Rectal smooth muscle tissue (tissue), 1 donor: ENCODE results near the gene GNG11.
"Not testable (repeated sequence)": the region's sequence is repeated elsewhere in the genome, so short reads cannot be mapped to it uniquely, and the experiment has no call there.

ENCODE experiments used
- H3K27ac ChIP-seq: one replicate; pipeline ENCODE4 v1.7.0; 2013; ENCODE audit warnings: low read depth, low read length, inconsistent platforms
- H3K27me3 ChIP-seq: one replicate; pipeline ENCODE4 v1.7.0; 2013; ENCODE audit warnings: low read length; ENCODE audit not compliant: control insufficient read depth, insufficient read depth
- H3K36me3 ChIP-seq: one replicate; pipeline ENCODE4 v1.7.0; 2013; ENCODE audit warnings: low read length; ENCODE audit not compliant: control insufficient read depth, insufficient read depth
- H3K4me1 ChIP-seq: one replicate; pipeline ENCODE4 v1.7.0; 2013; ENCODE audit warnings: low read length; ENCODE audit not compliant: control insufficient read depth, insufficient read depth
- H3K4me3 ChIP-seq: one replicate; pipeline ENCODE4 v1.7.0; 2013; ENCODE audit warnings: low read length
- H3K9ac ChIP-seq: one replicate; pipeline ENCODE4 v1.7.0; 2013; ENCODE audit warnings: low read length

The GNG11 gene

GRCh38 chr7:93894966-93895640, 26.4 kb upstream of the GNG11 start:
- H3K27me3 ChIP-seq: no peaks in the 10 kb centered on the region
- H3K4me3 ChIP-seq: no peak overlapping the region
- H3K4me1 ChIP-seq: peaks cover 2% of the 10 kb centered on the region
- H3K27ac ChIP-seq: no peak overlapping the region
- no peaks in the 10 kb centered on the region for H3K36me3 ChIP-seq
- no peak overlapping the region for H3K9ac ChIP-seq

GRCh38 chr7:93895859-93896600, 25.5 kb upstream of the GNG11 start:
- no peaks in the 10 kb centered on the region for H3K27me3 ChIP-seq
- H3K36me3 ChIP-seq: no peaks in the 10 kb centered on the region
- no peak overlapping the region for H3K9ac ChIP-seq
- peaks cover 2% of the 10 kb centered on the region for H3K4me1 ChIP-seq
- no peak overlapping the region for H3K27ac ChIP-seq
- no peak overlapping the region for H3K4me3 ChIP-seq

GRCh38 chr7:93897680-93898079, 23.9 kb upstream of the GNG11 start:
- no peak overlapping the region for H3K27ac ChIP-seq
- no peak overlapping the region for H3K4me3 ChIP-seq
- no peaks in the 10 kb centered on the region for H3K27me3 ChIP-seq
- H3K9ac ChIP-seq: no peak overlapping the region
- peaks cover 2% of the 10 kb centered on the region for H3K4me1 ChIP-seq
- H3K36me3 ChIP-seq: no peaks in the 10 kb centered on the region

- no peak overlapping the region for H3K27ac ChIP-seq
- no peaks in the 10 kb centered on the region for H3K36me3 ChIP-seq
- no peak overlapping the region for H3K9ac ChIP-seq
- no peak overlapping the region for H3K4me3 ChIP-seq
- no peaks in the 10 kb centered on the region for H3K4me1 ChIP-seq
- no peaks in the 10 kb centered on the region for H3K27me3 ChIP-seq
Observed at GRCh38 chr7:93902777-93903423, 18.6 kb upstream of the GNG11 start.

GRCh38 chr7:93906267-93906666, 15.3 kb upstream of the GNG11 start, which contains the start of gene GNGT1:
Gene GNGT1, plus strand, starts transcription at chr7:93906567. Its CDS starts 180 bp downstream, at chr7:93906747.
- no peaks in the 10 kb centered on the region for H3K4me1 ChIP-seq
- H3K9ac ChIP-seq: no peak within 1 kb of the TSS
- no peak within 1 kb of the TSS for H3K4me3 ChIP-seq
- H3K27me3 ChIP-seq: no peaks in the 10 kb centered on the region
- no peak within 1 kb of the TSS for H3K27ac ChIP-seq
- no peaks in the 10 kb centered on the region for H3K36me3 ChIP-seq

GRCh38 chr7:93910076-93910994, 11.2 kb upstream of the GNG11 start:
- Histone ChIP-seq H3K27me3 (no peaks in the 10 kb centered on the region), H3K27ac (no peak overlapping the region), H3K36me3 (no peaks in the 10 kb centered on the region), H3K9ac (no peak overlapping the region), H3K4me3 (no peak overlapping the region), H3K4me1 (no peaks in the 10 kb centered on the region)

GRCh38 chr7:93911242-93911641, 10.3 kb upstream of the GNG11 start:
- not testable (repeated sequence) for H3K27me3 ChIP-seq, H3K27ac ChIP-seq, H3K36me3 ChIP-seq, H3K4me1 ChIP-seq, H3K4me3 ChIP-seq, H3K9ac ChIP-seq

GRCh38 chr7:93911661-93912060, 9.9 kb upstream of the GNG11 start:
- not testable (repeated sequence) for H3K36me3 ChIP-seq

GRCh38 chr7:93913197-93913596, 8.3 kb upstream of the GNG11 start:
- Histone ChIP-seq H3K27me3 (no peaks in the 10 kb centered on the region), H3K27ac (no peak overlapping the region), H3K4me3 (no peak overlapping the region), H3K9ac (no peak overlapping the region), H3K36me3 (no peaks in the 10 kb centered on the region), H3K4me1 (no peaks in the 10 kb centered on the region)

More at GRCh38 chr7:93911661-93912060, 9.9 kb upstream of the GNG11 start:
- H3K27ac ChIP-seq, H3K27me3 ChIP-seq, H3K4me1 ChIP-seq, H3K9ac ChIP-seq, H3K4me3 ChIP-seq: not testable (repeated sequence)

GRCh38 chr7:93914581-93915066, 6.9 kb upstream of the GNG11 start:
- no peak overlapping the region for H3K4me3 ChIP-seq
- no peaks in the 10 kb centered on the region for H3K36me3 ChIP-seq
- no peaks in the 10 kb centered on the region for H3K27me3 ChIP-seq
- H3K27ac ChIP-seq: peak overlapping the region; percentile 39
- H3K4me1 ChIP-seq: no peaks in the 10 kb centered on the region
- H3K9ac ChIP-seq: no peak overlapping the region

GRCh38 chr7:93915206-93915842, 6.2 kb upstream of the GNG11 start:
- not testable (repeated sequence) for H3K36me3 ChIP-seq, H3K27me3 ChIP-seq, H3K4me3 ChIP-seq

More at GRCh38 chr7:93915206-93915842, 6.2 kb upstream of the GNG11 start:
- H3K4me1 ChIP-seq, H3K27ac ChIP-seq, H3K9ac ChIP-seq: not testable (repeated sequence)
